Activated CD4-positive, CD25-positive, alpha-beta regulatory T cell treated with anti-CD3 and anti-CD28 coated beads, Interleukin-2, amount 50 U/mL, for 16 hours (primary cell): Measurements from ENCODE around the gene PSMG4.

Experiments used
- DNase-seq: peaks from one replicate; pipeline ENCODE4 v3.0.0-alpha.2; 2020; ENCODE audit warnings: low read depth, low spot score

Gene PSMG4

GRCh38 chr6:3276174-3277167 is 17.7 kb downstream of the PSMG4 start:
- no peak for DNase-seq

- DNase-seq, result no peak
Observed at GRCh38 chr6:3277251-3277650, 18.5 kb downstream of the PSMG4 start.

GRCh38 chr6:3277851-3278416 is 19.2 kb downstream of the PSMG4 start:
- DNase-seq, result no peak

- DNase-seq, result no peak
Observed at GRCh38 chr6:3278691-3279090, 19.9 kb downstream of the PSMG4 start.

GRCh38 chr6:3280091-3280490 is 21.3 kb downstream of the PSMG4 start:
- DNase-seq, result no peak

- no peak for DNase-seq
Observed at GRCh38 chr6:3280866-3281465, 22.2 kb downstream of the PSMG4 start.

- DNase-seq, result no peak
Observed at GRCh38 chr6:3281631-3282475, 23.1 kb downstream of the PSMG4 start.

GRCh38 chr6:3282476-3283236 is 23.9 kb downstream of the PSMG4 start:
- no peak for DNase-seq

- no peak for DNase-seq
Observed at GRCh38 chr6:3283241-3283640, 24.5 kb downstream of the PSMG4 start.

GRCh38 chr6:3283641-3284435 is 25.1 kb downstream of the PSMG4 start:
- no peak for DNase-seq

- DNase-seq, result no peak
Observed at GRCh38 chr6:3284436-3284876, 25.7 kb downstream of the PSMG4 start.

- no peak for DNase-seq
Observed at GRCh38 chr6:3285049-3285639, 26.4 kb downstream of the PSMG4 start.

GRCh38 chr6:3285732-3286131 is 27.0 kb downstream of the PSMG4 start:
- no peak for DNase-seq

- DNase-seq, result no peak
Observed at GRCh38 chr6:3286641-3287171, 28.0 kb downstream of the PSMG4 start.

- DNase-seq, result no peak
Observed at GRCh38 chr6:3287308-3287707, 28.6 kb downstream of the PSMG4 start.

- no peak for DNase-seq
Observed at GRCh38 chr6:3287976-3288707, 29.4 kb downstream of the PSMG4 start.

- no peak for DNase-seq
Observed at GRCh38 chr6:3288711-3289663, 30.2 kb downstream of the PSMG4 start.

- no peak for DNase-seq
Observed at GRCh38 chr6:3289664-3290055, 30.9 kb downstream of the PSMG4 start.
